GM12801 (cell line): ENCODE results near the gene SORCS2.

Experiments used
- CTCF ChIP-seq: IDR thresholded peaks from one replicate; pipeline ENCODE4 v1.5.1; 2011; ENCODE audit warnings: control low read depth; ENCODE audit not compliant: insufficient read length; ENCODE audit errors: extremely low read depth

The SORCS2 gene

GRCh38 chr4:7148337-7148736 lies 44.0 kb upstream of the SORCS2 start:
- no peak for TF ChIP-seq CTCF

- TF ChIP-seq CTCF, result no peak
Observed at GRCh38 chr4:7150036-7150635, 42.2 kb upstream of the SORCS2 start.

GRCh38 chr4:7151668-7152227 lies 40.6 kb upstream of the SORCS2 start:
- no peak for TF ChIP-seq CTCF

GRCh38 chr4:7153711-7154110 lies 38.6 kb upstream of the SORCS2 start:
- TF ChIP-seq CTCF, result no peak

- no peak for TF ChIP-seq CTCF
Observed at GRCh38 chr4:7154351-7154981, 37.9 kb upstream of the SORCS2 start.

GRCh38 chr4:7155590-7156071 lies 36.7 kb upstream of the SORCS2 start:
- no peak for TF ChIP-seq CTCF

- no peak for TF ChIP-seq CTCF
Observed at GRCh38 chr4:7156328-7156727, 36.0 kb upstream of the SORCS2 start.
